HuH-7 (cell line): Measurements from ENCODE around the gene LHX3.

Experiments used
- DNase-seq: peaks from one replicate; pipeline ENCODE4 v3.0.0; 2011; ENCODE audit warnings: low spot score

The LHX3 gene

DNA sequence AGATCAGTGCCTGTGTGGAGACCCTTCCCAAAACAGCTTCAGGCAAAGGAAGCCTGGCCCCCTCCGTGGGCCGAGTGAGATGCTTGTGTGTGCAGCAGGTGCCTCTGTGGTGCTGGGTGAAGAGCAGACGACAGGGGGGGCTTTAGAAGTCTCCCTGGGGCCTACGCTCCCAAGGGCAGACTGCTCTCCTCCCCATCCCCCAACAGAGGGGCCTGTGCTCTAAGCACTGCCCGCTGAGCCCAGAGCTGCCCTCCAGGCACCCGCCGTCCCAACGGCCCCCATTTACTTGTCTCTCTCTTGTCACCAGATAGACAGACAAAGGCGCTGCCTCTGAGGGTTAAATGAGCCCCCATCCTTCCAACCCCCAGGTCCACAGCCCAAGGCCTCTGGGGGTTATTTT lies 2.7 kb upstream of the LHX3 start:
- no peak for DNase-seq

DNA sequence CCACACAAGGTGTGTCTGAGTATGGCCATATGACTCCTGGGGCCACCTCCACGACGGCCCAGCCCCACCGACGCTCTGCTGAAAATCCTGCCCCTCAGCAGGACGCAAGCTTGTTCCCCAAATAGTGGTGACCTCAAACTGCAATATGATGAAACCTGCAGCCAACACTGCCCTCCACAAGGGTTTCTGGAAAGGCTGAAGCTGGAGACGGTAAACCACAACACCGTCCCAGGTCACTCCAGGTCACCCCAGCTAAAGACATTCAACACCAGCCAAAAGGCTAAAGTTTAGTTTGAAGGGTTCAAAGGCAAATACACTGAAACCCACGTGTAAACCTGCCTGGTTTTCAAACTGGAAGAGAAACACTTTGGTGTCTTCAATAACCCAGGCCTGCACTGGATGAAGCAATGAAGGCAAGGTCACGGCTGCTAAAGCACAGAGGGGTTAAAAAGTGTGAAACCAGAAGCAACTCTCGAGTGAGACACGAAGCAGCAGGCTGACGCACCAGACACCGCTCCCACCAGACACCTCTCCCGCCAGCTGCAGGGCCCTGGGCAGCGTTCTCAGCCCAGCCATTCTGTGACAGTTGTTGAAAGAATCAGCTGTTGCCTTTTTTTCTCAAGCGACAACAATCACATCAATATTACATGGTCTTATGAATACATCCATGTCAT lies 1.8 kb upstream of the LHX3 start:
- DNase-seq: no peak

DNA sequence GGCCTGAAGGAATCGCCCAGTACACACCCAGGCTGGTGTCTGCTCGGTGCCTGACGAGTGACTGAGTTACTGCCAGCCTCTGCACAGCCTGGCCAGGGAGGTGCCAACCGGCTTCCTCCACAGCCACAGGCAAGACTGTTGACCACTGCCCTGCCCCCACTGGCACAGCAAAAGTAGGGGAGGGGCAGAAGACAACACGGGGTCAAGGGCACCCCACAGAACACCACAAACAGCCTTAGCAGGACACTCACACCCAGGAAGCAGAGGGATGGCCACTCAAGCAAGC lies 722 bp upstream of the LHX3 start:
- DNase-seq: no peak

DNA sequence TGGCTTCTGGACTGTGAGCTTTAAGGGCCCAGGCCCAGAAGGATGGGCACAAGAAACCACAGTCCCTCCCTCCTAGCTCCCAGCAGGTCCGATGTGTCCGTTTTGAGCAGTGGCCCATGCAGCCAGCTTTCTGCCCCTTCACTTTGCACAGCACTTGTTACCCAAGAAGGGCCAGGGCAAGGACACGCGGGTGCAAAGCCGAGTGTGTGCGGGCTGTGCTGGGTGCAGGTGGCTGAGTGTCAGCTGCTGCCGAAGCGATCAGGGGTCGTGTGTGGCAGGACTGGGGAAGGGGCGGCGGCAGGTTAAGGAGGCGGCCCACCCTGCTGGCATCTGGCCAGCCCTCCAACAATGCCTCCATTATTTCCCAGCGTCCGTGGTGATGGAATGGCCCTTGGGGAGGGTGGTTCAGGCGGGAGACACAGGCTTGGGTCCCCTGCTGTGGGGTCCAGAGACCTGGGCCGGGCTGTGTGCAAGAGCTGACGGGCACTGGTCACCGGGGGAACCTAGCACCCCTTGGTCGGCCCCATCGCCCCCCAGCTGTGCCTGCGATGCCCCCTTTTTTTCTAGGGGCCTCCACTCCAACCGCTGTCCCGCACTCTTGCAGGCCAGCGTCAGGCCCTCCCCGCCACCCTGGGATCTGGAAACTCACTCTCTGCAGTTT lies 653 bp downstream of the LHX3 start:
- no peak for DNase-seq

DNA sequence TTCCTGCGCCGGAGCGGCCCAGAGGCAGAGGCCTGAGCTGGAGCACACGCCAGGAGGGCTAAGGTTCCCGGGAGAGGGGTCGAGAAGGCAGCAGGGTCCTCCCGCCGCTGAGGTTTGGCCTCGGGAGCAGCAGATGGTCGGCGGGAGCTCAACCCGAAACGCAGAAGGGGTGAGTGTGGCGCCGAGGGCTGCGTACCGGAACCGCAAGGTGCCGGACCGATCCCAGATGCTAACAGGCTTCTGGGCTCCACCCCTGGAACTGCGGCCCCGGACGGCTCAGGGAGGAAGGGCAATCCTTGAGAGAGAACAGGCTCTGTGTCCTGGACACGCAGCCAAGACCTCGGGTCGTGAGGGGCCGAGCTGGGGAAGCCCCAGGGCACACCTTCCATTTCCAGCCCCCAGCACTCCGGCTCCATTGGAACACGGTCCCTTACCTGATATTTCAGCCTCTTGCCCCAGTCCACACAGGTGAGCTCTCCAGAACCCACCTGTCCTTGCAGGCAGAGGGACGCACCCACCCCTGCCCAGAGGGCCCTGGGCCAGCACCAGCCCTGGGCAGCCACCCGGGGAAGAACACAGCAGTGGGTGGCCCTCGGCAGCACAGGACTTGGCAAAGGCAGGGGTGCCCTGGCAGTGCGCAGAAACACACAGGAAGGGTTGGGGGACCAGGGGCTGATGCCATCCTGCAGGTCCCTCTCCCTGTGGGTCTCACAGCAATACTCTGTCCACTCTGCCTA lies 1.4 kb downstream of the LHX3 start:
- no peak for DNase-seq

DNA sequence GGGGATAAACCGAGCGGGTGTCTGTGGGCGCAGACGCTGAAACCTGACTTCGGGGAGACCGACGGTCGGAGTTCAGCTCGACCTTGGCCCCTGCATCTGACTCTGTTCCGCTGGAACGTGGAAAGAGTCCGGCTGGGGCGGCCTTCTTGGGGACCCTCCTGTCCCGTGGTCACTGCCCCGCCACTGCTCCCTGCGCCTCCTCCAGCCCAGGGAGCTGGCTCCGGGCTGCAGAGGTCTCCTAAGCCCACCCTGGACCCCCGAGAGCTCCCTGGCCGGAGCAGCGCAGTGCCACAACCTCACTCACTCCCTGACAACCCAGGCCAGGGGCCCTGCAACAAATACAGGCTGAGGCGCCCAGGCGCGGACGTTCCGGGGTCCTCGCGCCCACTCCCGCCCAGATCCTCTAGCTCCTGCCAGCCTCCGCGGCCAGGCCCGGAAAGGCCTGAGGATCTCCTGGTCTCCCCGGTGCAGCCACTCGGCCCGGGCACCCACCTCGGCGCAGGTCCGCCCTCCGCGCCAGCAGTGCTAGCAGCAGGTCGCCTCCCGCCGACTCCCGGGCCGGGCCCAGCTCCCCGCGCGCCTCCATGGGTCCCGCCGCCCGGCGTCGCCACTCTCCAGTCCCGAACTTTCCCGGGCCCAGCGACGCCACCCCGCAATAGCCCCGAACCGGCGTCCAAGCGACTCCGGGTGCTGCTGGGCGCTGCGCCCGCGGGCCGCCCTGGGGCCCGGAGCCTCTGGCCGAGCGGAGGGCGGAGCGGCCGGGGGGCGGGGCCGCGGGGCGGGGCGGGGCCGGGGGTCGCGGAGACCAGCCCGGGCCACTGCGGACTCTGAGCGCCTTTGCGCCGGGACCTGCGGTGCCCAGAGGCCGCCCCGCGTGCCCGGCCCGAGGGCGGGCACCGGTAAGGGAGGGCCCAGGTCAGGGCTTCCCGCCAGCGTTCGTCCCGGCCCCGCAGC lies 2.2 kb downstream of the LHX3 start:
- DNase-seq: no peak

DNA sequence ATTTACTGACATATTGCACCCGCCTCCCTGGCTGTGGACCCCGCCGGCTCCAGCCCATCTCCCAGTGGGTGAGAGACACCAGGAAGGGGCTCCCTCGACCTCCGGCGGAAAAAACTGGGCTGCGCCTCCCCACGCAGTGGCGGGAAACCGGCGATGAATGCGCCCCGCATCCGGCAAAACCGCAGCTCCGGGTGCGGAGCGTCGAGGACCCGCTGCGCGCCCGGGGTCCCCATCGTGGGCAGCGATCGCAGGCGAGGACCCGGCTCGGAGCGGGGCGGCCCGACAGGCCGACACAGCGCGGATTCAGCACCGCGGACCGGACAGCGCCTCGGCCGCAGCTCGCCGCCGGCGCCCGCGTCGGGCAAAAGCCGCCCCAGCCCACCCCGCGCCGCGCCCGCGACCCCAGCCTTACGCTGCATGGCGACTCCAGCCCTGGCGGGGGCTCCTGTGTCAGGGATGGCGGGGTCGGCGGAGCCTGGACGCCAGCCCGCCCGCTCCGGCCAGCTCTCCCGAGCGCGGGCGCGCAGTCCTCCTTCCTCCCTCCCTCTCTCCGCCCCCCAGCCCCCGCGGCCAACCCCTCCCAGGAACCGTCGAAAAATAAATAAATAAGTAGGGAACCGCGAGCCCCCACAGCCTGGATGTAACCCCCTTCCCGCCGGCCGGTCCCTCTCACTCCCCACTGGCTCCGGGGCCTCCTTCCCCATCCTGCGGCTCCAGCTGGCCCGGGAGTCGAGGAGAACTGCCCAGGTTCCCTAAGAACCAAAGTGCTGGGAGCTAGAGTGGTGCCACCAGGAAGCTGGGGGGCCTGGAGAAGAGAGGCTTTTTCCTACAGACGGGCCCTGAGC lies 3.1 kb downstream of the LHX3 start:
- DNase-seq: no peak

DNA sequence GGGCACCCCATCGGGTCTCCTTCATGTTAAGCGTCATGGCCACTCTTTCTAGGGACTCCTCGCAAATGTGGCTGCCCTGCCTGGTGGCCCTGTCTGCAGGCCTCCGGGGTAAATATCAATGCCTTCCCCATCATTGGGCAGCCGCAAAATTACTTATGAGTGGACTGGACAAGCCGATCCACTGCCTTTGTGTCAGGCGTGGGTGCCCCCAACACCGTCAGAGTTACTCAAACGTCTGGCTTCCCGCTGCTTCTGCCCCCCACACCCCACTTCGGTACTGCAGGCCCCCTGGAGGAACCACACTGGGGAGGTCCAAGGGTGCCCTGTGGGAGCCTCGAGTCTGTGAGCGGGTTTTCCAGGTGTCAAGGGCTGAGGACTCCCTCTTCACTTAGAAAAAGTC lies 3.8 kb downstream of the LHX3 start:
- DNase-seq: no peak

DNA sequence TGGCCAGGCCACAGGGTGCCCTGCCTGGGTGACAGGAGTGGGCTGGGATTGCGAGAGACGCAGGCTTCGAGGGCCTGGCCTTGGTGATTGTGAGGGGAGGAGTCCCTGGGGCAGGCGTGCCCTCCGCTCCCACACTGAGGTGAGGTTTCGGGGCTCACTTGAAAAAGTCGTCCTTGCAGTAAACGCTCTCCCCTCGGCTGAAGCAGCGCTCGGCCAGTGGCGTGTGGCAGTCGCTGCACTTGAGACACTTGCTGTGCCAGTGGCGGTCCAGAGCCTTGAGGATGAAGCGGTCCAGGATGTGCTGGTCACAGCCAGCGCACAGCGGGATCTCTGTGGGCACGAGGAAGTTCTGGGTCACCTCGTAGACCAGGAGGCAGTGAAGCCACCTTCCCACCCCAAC lies 4.5 kb downstream of the LHX3 start:
- DNase-seq: no peak

DNA sequence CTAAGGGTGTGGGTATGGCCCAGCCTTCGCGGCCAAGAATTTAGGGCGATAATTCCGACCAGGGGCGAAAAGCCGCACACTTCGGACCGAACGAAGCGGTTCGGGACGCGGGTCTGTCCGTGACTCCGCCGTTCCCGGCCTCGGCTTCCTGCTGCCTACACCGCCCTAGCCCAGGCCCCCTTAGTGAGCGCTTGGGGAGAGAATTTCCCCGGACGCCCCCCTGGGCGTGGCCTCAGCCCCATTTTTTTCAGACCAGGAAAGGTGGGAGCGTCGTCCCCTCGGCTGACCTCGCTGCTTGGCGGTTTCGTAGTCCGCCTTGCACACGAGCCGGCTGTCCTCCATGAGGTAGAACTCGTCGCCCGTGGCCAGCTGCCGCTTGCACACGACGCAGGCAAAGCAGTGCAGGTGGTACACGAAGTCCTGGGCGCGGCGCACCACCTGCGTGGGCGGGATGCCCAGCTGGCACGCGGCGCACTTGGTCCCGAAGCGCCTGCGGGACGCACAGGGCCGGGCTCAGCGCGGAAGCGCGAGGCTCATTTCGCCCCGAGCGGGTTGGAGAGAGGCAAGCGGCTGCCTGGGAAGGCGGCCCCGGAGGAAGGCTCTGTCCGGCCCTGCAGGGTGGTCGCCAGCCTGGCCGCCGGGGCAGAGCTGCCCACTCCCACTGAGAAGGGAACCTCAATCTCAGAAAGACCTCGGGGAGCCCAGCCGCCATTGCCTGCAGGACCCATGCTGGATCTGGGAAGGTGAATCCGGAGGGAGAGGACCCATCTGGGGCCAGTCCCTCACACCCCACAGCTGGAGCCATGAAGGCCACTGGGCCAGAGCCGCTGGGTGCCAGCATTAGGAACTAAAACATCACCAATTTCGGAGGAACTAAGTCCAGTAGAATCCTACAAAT lies 5.3 kb downstream of the LHX3 start:
- no peak for DNase-seq

DNA sequence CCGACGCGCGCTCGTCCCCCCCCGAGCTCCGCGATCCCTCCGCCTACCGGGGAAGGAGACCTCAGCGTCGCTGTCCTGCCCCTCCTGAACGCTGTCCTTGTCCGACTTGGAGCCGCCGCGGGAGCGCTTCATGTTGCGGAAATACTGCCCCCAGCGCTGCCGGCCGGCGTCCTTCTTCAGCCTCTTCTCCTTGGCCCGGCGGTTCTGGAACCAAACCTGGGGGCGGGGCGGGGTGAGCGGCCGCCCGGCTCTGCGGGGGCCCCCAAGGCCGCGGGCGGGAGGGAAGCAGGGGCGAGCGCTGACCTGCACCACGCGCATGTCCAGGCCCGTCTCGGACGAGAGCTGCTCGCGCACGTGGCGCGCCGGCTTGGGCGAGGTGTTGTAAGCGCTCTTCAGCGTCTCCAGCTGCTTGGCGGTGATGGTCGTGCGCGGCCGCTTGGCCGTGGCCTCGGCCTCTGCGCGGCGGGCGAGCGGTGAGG lies 6.3 kb downstream of the LHX3 start:
- DNase-seq: no peak

DNA sequence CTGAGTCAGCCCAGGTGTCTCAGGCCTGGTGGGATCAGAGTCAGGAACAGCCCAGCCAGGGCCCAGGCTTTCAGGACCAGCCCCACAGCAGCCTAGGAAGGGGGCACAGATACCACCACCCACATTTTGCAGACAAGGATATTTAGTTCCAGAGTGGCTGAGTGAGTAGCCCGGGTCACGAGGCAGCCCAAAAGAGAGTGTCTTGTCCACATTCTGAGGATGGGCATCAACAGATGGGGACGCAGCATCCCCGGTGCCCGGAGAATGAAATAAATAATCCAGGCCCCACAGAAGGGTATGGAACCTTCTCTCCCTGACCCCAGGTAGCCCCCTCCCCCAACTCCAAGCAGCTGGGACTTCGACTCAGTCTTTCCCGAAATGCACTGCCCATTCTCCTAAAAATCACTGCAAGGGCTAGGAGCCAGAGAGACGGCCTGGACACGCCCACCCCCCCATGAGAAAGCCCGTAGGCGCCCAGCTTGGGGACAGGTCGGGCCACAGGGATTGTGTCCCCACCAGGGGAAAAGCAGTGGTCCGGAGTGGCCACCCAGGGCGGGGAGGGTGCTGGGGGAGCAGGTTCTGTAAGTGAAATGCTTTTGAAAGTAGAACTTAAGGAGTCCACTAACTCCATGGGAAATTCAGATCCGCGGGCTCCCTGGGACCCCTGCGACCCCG lies 6.9 kb downstream of the LHX3 start:
- DNase-seq: no peak

DNA sequence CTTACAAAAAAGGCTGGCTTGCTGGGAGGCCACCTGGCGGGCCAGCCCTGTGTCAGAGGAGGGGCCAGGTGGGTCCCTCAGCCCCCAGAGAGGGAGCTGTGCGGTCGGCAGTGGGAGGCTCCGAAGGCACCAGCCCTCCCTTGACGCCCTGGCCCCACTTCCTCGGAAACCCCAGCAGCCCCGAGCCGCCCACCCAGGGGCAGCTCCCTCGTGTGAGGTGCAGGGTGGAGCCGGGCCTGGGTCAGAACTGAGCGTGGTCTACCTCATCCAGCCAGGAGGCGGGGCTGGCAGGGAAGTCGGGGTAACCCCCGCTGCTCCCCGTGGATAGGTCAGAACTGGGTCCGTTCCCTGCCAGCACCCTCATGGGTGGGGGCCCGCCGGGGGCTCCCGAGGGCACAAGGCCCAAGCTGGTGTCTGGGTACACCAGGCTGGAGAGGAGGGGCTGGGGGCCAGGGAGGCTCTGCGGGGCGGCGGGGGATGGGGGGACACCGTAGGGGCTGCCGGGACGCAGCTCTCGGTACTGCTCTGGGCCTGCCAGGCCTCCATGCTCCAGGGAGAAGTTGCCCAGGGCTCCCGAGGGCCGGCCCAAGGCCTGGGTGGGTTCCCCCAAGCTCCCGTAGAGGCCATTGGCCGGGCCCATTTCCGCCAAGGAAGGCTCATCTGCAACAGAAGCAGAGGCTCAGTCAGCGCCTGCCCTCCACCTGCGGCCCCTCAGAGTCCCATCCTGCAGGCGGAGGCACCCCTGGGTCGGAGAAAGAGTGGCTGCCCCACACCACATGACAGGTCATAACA lies 7.6 kb downstream of the LHX3 start:
- no peak for DNase-seq

DNA sequence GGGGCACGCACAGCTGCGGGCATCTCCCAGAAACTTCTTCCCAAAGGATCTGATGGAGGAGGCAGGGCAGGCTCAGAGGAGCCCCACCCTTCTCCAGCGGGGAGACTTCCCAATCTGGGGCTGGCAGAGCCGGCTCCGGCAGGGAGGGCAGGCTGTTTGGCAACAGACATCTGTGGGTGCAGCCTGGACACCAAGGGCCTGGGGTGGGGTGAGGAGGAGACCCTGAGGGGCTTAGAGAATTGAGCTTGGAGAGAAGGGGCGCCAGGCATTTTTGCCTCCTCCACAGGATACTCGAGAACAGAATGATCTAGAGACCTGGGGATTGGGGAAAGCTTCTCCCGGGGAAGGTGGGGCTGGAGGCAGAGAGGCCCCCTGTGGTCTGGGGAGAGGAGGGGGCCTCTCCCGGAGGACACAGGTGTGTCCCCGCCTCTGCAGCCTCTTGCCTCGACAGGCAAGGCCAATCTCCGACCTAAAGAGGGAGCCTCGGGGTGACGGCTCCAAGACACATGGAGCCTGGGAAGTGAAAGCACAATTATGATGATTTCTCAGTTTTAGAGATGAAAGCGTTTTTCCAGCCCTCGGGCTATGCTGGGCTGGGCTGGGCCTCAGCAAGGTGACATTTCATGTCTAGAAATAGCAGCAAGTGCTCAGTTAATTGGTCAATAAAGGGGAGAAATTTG lies 8.4 kb downstream of the LHX3 start:
- no peak for DNase-seq

DNA sequence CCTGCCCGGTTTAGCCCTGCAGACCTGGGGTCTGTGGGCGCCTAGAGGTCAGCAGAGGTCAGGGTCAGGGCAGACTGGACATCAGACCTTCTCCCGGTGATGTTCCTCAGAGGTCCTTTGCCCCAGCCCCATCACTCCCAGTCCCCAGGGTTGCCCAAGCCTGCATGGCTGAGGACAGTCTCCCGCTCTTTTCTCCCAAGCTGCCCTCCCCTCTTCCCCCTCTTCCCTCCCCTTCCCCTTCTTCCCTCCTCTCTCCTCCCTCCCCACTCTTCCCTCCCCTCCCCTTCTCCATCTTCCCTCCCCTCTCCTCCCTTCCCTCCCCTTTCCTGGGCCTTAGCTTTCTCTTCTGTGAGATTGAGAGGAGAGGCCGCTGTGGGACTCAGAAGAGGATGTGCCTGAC lies 10.4 kb downstream of the LHX3 start:
- DNase-seq: no peak

DNA sequence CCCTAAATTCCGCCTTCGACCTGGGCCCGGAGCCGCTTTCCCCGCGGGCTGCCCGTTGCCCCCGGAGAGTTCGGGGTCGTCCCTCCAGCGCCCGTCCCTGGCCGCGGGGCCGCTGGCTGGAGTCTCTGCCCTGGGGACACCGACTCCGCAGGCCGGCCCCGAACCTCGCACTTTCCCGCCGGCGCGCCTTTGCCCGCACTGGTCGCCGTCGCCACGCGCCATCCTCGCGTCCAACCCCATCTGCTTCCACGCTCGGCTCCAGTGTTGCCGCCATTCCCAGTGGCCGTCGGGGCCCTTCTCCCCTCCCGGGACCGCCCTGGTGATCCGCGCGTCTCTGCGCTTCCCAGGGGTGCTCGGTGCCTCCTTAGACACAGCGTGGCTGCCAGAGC lies 11.0 kb downstream of the LHX3 start:
- DNase-seq: no peak

DNA sequence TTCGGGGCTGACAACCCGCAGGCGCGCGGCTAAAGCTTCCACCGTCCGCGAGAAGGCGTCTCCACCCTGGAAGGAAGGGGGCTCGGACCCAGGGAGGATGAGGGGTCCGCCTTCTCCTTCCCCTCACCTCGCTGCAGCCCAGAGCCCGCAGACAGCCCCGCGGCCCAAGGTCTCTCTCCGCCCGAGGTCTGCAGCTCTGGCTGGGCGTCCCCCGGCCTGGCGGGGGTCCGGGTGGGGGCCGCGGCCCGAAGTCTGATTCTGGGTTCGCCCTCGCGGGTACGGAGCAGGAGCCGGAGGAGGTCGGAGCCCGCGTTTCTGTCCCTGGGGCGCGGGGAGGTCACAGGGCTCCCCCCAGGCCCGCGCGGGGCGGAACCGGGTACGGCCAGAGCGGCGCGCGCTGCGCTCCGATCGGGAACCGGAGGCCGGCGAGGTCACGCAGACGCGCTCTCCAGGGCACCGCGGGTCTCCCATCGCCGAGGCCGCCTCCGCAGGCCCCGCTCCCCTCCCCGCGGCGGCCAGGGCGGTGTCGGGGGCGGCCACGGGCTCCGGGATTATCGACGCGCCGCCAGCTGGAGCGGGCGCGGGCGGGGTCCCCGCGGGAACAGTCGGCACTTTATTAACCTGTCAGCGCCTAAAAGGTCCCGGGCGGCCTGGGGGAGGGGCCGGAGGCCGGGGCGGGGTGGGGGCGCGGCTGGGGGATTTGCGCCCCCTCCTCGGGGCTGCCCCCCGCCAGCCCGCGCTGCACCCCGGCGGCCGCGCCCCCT lies 11.6 kb downstream of the LHX3 start:
- no peak for DNase-seq
